B cell (primary cell): ENCODE results near the gene ATP7B. TPM values are rescaled to one million over a fixed set of nuclear protein-coding genes. Genes with fewer than 3 reads are reported as not detected.

Source experiments
- ATAC-seq: fragments of 200-7000 bp; cut with Tn5 transposase; one replicate; pipeline ENCODE4 v1.10.0; 2021; ENCODE audit warnings: low read depth, mild to moderate bottlenecking, moderate number of reproducible peaks, moderate library complexity
- CTCF ChIA-PET: fragments of 350-600 bp; sonication (Branson Sonifier 250); formaldehyde crosslinking; loops from one replicate; lab custom pipeline; 2021; ENCODE audit warnings: antibody characterized with exemption, inconsistent platforms; lab: Charles Lee
- POLR2A ChIA-PET: fragments of 350-600 bp; sonication (Branson Sonifier 250); formaldehyde crosslinking; loops from one replicate; lab custom pipeline; 2021; ENCODE audit warnings: antibody characterized with exemption; lab: Charles Lee
- DNase-seq: peaks from one replicate; pipeline ENCODE4 v3.0.0; 2013
- H2AFZ ChIP-seq: 2 replicates; pipeline ENCODE4 v1.6.1; 2012; ENCODE audit warnings: mild to moderate bottlenecking, low read depth, low read length; ENCODE audit not compliant: insufficient read depth, poor library complexity, severe bottlenecking
- H3K27ac ChIP-seq, 2 donors: 1 replicate in 1 of 2; 2 replicates in 1 of 2; pipeline ENCODE4 v1.5.1; 2012 to 2013; ENCODE audit warnings: low read length in 2 of 2, mild to moderate bottlenecking in 2 of 2, moderate library complexity in 1 of 2
- H3K27me3 ChIP-seq, 4 experiments: fragments of 200-600 bp in 1 of 4; sonication (generic) in 1 of 4; replicated peaks in 1 of 4; 1 replicate in 2 of 4; 2 replicates in 2 of 4; pipeline versions ENCODE4 v1.6.1 to v1.7.0; 2013 to 2016; ENCODE audit warnings: low read length in 3 of 4, mild to moderate bottlenecking in 2 of 4, mixed read lengths in 1 of 4, moderate library complexity in 1 of 4; ENCODE audit not compliant: insufficient read depth in 4 of 4, control insufficient read depth in 3 of 4; ENCODE audit errors: control extremely low read depth in 1 of 4
- H3K36me3 ChIP-seq, 2 experiments: replicated peaks in 1 of 2; 1 replicate in 1 of 2; 2 replicates in 1 of 2; pipeline versions ENCODE4 v1.6.1 to v1.7.1; 2013; ENCODE audit warnings: low read length in 1 of 2; ENCODE audit not compliant: insufficient read depth in 2 of 2, control insufficient read depth in 1 of 2; ENCODE audit errors: control extremely low read depth in 1 of 2, extremely low read depth in 1 of 2
- H3K4me1 ChIP-seq, 2 donors: fragments of 200-600 bp in 1 of 2; sonication (generic) in 1 of 2; 1 replicate in 1 of 2; 2 replicates in 1 of 2; pipeline versions ENCODE4 v1.5.1 to v1.6.1; 2013 to 2017; ENCODE audit warnings: low read length in 2 of 2; ENCODE audit not compliant: control insufficient read depth in 2 of 2, insufficient read depth in 2 of 2
- H3K4me2 ChIP-seq: replicated peaks from 2 replicates; pipeline ENCODE3; 2012; ENCODE audit warnings: mild to moderate bottlenecking, low read depth, low read length; ENCODE audit not compliant: poor library complexity, severe bottlenecking
- H3K4me3 ChIP-seq, 5 experiments: fragments of 200-600 bp in 1 of 5; sonication (generic) in 1 of 5; 1 replicate in 3 of 5; 2 replicates in 2 of 5; pipeline versions ENCODE4 v1.5.1 to v1.7.0; 2011 to 2016; ENCODE audit warnings: low read length in 4 of 5, mild to moderate bottlenecking in 4 of 5, low read depth in 2 of 5, control low read depth in 1 of 5, moderate library complexity in 1 of 5; ENCODE audit not compliant: insufficient read depth in 1 of 5; ENCODE audit errors: control extremely low read depth in 1 of 5, extremely low read depth in 1 of 5
- H3K79me2 ChIP-seq: fragments of 200-600 bp; sonication (generic); one replicate; pipeline ENCODE4 v1.6.0; 2016; ENCODE audit warnings: low read length; ENCODE audit not compliant: control insufficient read depth, insufficient read depth
- H3K9ac ChIP-seq: fragments of 200-600 bp; sonication (generic); 2 replicates; pipeline ENCODE4 v1.6.1; 2017; ENCODE audit warnings: mild to moderate bottlenecking, low read length, moderate library complexity
- H3K9me3 ChIP-seq, 3 donors: one replicate each; pipeline versions ENCODE4 v1.6.1 to v1.7.1; 2013; ENCODE audit warnings: low read length in 2 of 3; ENCODE audit not compliant: control insufficient read depth in 2 of 3, insufficient read depth in 1 of 3; ENCODE audit errors: control extremely low read depth in 1 of 3
- H4K20me1 ChIP-seq: 2 replicates; pipeline ENCODE4 v1.6.0; 2012; ENCODE audit warnings: mild to moderate bottlenecking, low read length; ENCODE audit not compliant: insufficient read depth, control insufficient read depth, poor library complexity, severe bottlenecking
- H3K27ac Mint-ChIP-seq: one replicate; pipeline ENCODE4 v1.8.0; 2021; ENCODE audit warnings: mixed read lengths
- H3K27me3 Mint-ChIP-seq: one replicate; pipeline ENCODE4 v1.8.0; 2021; ENCODE audit warnings: mixed read lengths
- H3K4me1 Mint-ChIP-seq: one replicate; pipeline ENCODE4 v1.8.0; 2021; ENCODE audit warnings: mixed read lengths
- H3K4me3 Mint-ChIP-seq: one replicate; pipeline ENCODE4 v1.8.0; 2021; ENCODE audit warnings: mixed read lengths
- H3K9me3 Mint-ChIP-seq: one replicate; pipeline ENCODE4 v1.8.0; 2022; ENCODE audit warnings: mixed read lengths; ENCODE audit not compliant: insufficient read depth
- CTCF ChIP-seq: fragments of 200-600 bp; IDR thresholded peaks from one replicate; pipeline ENCODE4 v1.8.0; 2022; ENCODE audit warnings: antibody characterized with exemption, mild to moderate bottlenecking
- EZH2 ChIP-seq: IDR thresholded peaks from 2 replicates; pipeline ENCODE4 v1.6.1; 2012; ENCODE audit warnings: borderline replicate concordance, low read depth, mild to moderate bottlenecking, moderate library complexity, low read length; ENCODE audit not compliant: insufficient read depth, poor library complexity, severe bottlenecking
- WGBS: methylation state at CpG from one replicate; pipeline ENCODE4 v1.1.5; 2013; ENCODE audit warnings: missing lambda C conversion rate; ENCODE audit not compliant: insufficient coverage; 5-methylcytosine and 5-hydroxymethylcytosine counted together
- intact Hi-C: fragments of 100-400 bp; cut with micrococcal nuclease; formaldehyde crosslinking; loops from one replicate; pipeline ENCODE4 v1.10.0; 2022
- polyA plus RNA-seq: library from polyadenylated mRNA; depleted of rRNA; stranded (reverse); fragments of >200 nt; gene quantifications from 2 replicates; pipeline ENCODE4 v1.2.3, GENCODE V29; 2012
- total RNA-seq, 2 donors: library from RNA; stranded (reverse); fragments of 120-200 nt in 1 of 2; gene quantifications; 1 replicate in 1 of 2; 2 replicates in 1 of 2; pipeline versions ENCODE4 v1.2.3 to v1.2.4, GENCODE V29; 2013 to 2022

Gene ATP7B
- total and polyA plus RNA-seq, 2 donors (not counting 1 experiment from before 2014, with no cell fraction given): 0.10 to 0.91 TPM

GRCh38 chr13:51926528-51926885, 84.7 kb downstream of the ATP7B start:
- WGBS: 80% methylated on average over 1 of the region's 6 CpGs
- H3K4me1 Mint-ChIP-seq: peaks cover 4% of the 10 kb centered on the region
- no peak overlapping the region for H2AFZ ChIP-seq
- H3K27me3 Mint-ChIP-seq: peaks cover 21% of the 10 kb centered on the region
- H4K20me1 ChIP-seq: no peaks in the 10 kb centered on the region
- H3K4me3 ChIP-seq: no peak overlapping the region
- ATAC-seq (no peak), DNase-seq (no peak)
- no peak overlapping the region for H3K4me3 Mint-ChIP-seq
- no peak overlapping the region for H3K4me2 ChIP-seq
- TF ChIP-seq EZH2: no peak
- TF ChIP-seq CTCF: no peak
- no peak overlapping the region for H3K27ac Mint-ChIP-seq
- H3K4me1 ChIP-seq: peaks cover 0 to 4% of the 10 kb centered on the region in 2 donors
- H3K27ac ChIP-seq: no peak overlapping the region
- no peaks in the 10 kb centered on the region for H3K9me3 Mint-ChIP-seq
- H3K27me3 ChIP-seq: no peaks in the 10 kb centered on the region
- H3K36me3 ChIP-seq: no peaks in the 10 kb centered on the region
- no peaks in the 10 kb centered on the region for H3K79me2 ChIP-seq
- intact Hi-C loops: no loop called here
- ChIA-PET POLR2A (no interaction called here), CTCF (no interaction called here)
- H3K9ac ChIP-seq: no peak overlapping the region
- H3K9me3 ChIP-seq: no peaks in the 10 kb centered on the region

- TF ChIP-seq EZH2 (no peak), CTCF (no peak)
- intact Hi-C loops: no loop called here
- Mint-ChIP-seq H3K4me3 (no peak overlapping the region), H3K27me3 (peaks cover 21% of the 10 kb centered on the region), H3K27ac (no peak overlapping the region), H3K9me3 (no peaks in the 10 kb centered on the region), H3K4me1 (peaks cover 4% of the 10 kb centered on the region)
- WGBS: 90% methylated on average over 4 of the region's 5 CpGs
- Histone ChIP-seq H3K27ac (no peak overlapping the region), H4K20me1 (no peaks in the 10 kb centered on the region), H3K9me3 (no peaks in the 10 kb centered on the region), H2AFZ (no peak overlapping the region), H3K4me1 (peaks cover 0 to 4% of the 10 kb centered on the region in 2 donors), H3K36me3 (no peaks in the 10 kb centered on the region), H3K9ac (no peak overlapping the region), H3K4me2 (no peak overlapping the region), H3K27me3 (no peaks in the 10 kb centered on the region), H3K79me2 (no peaks in the 10 kb centered on the region), H3K4me3 (no peak overlapping the region)
- ATAC-seq (no peak), DNase-seq (no peak)
- ChIA-PET POLR2A (no interaction called here), CTCF (no interaction called here)
Observed at GRCh38 chr13:51925865-51926527, 85.3 kb downstream of the ATP7B start.
